H9 (cell line): Measurements from ENCODE around the gene PPP1R14C. TPM values are rescaled to one million over a fixed set of nuclear protein-coding genes. Genes with fewer than 3 reads are reported as not detected.

ENCODE experiments used
- DNase-seq: peaks from one replicate; pipeline ENCODE4 v3.0.0-alpha.2; 2017
- H2AFZ ChIP-seq: one replicate; pipeline ENCODE4 v1.6.1; 2013; ENCODE audit warnings: mild to moderate bottlenecking, low read length, control low read depth, moderate library complexity
- H2AK5ac ChIP-seq: 2 replicates; pipeline ENCODE4 v1.6.1; 2013; ENCODE audit warnings: low read length, control low read depth, mixed read lengths; ENCODE audit not compliant: insufficient read length
- H2BK120ac ChIP-seq: one replicate; pipeline ENCODE4 v1.6.1; 2013; ENCODE audit warnings: low read depth, mild to moderate bottlenecking, low read length, control low read depth, inconsistent platforms; ENCODE audit not compliant: poor library complexity, severe bottlenecking
- H2BK12ac ChIP-seq: 2 replicates; pipeline ENCODE4 v1.6.1; 2013; ENCODE audit warnings: low read length, control low read depth, mixed read lengths, low read depth; ENCODE audit not compliant: insufficient read length
- H2BK15ac ChIP-seq: 2 replicates; pipeline ENCODE4 v1.6.1; 2013; ENCODE audit warnings: low read depth, low read length, control low read depth
- H2BK20ac ChIP-seq: one replicate; pipeline ENCODE4 v1.6.1; 2013; ENCODE audit warnings: low read depth, mild to moderate bottlenecking, low read length, control low read depth, inconsistent platforms; ENCODE audit not compliant: poor library complexity, severe bottlenecking
- H2BK5ac ChIP-seq: 2 replicates; pipeline ENCODE4 v1.6.1; 2013; ENCODE audit warnings: low read length, control low read depth, mixed read lengths; ENCODE audit not compliant: insufficient read length
- H3K14ac ChIP-seq: 2 replicates; pipeline ENCODE4 v1.6.1; 2013; ENCODE audit warnings: low read length, control low read depth; ENCODE audit not compliant: insufficient read depth
- H3K18ac ChIP-seq: 2 replicates; pipeline ENCODE4 v1.6.1; 2013; ENCODE audit warnings: low read depth, mild to moderate bottlenecking, mixed read lengths, low read length, control low read depth; ENCODE audit not compliant: insufficient read length
- H3K23ac ChIP-seq: 2 replicates; pipeline ENCODE4 v1.6.1; 2013; ENCODE audit warnings: low read length, control low read depth, mixed read lengths, low read depth; ENCODE audit not compliant: insufficient read length
- H3K23me2 ChIP-seq: 2 replicates; pipeline ENCODE4 v1.6.1; 2013; ENCODE audit warnings: low read depth, mild to moderate bottlenecking, mixed read lengths, low read length, control low read depth; ENCODE audit not compliant: insufficient read length, poor library complexity, severe bottlenecking
- H3K27ac ChIP-seq: 2 replicates; pipeline ENCODE4 v1.5.1; 2013; ENCODE audit warnings: low read length, control low read depth, mixed read lengths, low read depth; ENCODE audit not compliant: insufficient read length
- H3K27me3 ChIP-seq: 2 replicates; pipeline ENCODE4 v1.6.1; 2013; ENCODE audit warnings: low read length, control low read depth, inconsistent platforms; ENCODE audit not compliant: insufficient read depth
- H3K4ac ChIP-seq: 2 replicates; pipeline ENCODE4 v1.6.1; 2013; ENCODE audit warnings: low read depth, mild to moderate bottlenecking, control low read depth, inconsistent platforms, low read length, moderate library complexity
- H3K4me1 ChIP-seq: 2 replicates; pipeline ENCODE4 v1.6.1; 2013; ENCODE audit warnings: low read length, control low read depth, inconsistent platforms; ENCODE audit not compliant: insufficient read depth
- H3K4me2 ChIP-seq: 2 replicates; pipeline ENCODE4 v1.6.1; 2013; ENCODE audit warnings: low read length, control low read depth, mixed read lengths; ENCODE audit not compliant: insufficient read length, insufficient read depth
- H3K56ac ChIP-seq: 2 replicates; pipeline ENCODE4 v1.6.1; 2013; ENCODE audit warnings: low read depth, mild to moderate bottlenecking, mixed read lengths, low read length, control low read depth; ENCODE audit not compliant: insufficient read length
- H3K79me1 ChIP-seq: 2 replicates; pipeline ENCODE4 v1.6.1; 2013; ENCODE audit warnings: low read depth, mild to moderate bottlenecking, moderate library complexity, low read length, control low read depth, inconsistent platforms; ENCODE audit not compliant: insufficient read depth, poor library complexity, severe bottlenecking
- H3K79me2 ChIP-seq: 2 replicates; pipeline ENCODE4 v1.6.1; 2013; ENCODE audit warnings: low read length, control low read depth, inconsistent platforms; ENCODE audit not compliant: insufficient read depth
- H3K9ac ChIP-seq: 2 replicates; pipeline ENCODE4 v1.6.1; 2013; ENCODE audit warnings: low read length, control low read depth, mixed read lengths; ENCODE audit not compliant: insufficient read length; ENCODE audit errors: extremely low read depth
- H3K9me3 ChIP-seq: one replicate; pipeline ENCODE4 v1.6.1; 2013; ENCODE audit warnings: low read depth, low read length, inconsistent platforms; ENCODE audit not compliant: control insufficient read depth
- H3T11ph ChIP-seq: one replicate; pipeline ENCODE4 v1.6.1; 2013; ENCODE audit warnings: mild to moderate bottlenecking, low read length, control low read depth, inconsistent platforms
- H4K20me1 ChIP-seq: one replicate; pipeline ENCODE4 v1.6.1; 2013; ENCODE audit not compliant: control insufficient read depth, insufficient read length, insufficient read depth
- H4K5ac ChIP-seq: 2 replicates; pipeline ENCODE4 v1.6.1; 2013; ENCODE audit warnings: low read depth, mild to moderate bottlenecking, mixed read lengths, low read length, control low read depth; ENCODE audit not compliant: insufficient read length
- H4K8ac ChIP-seq: replicated peaks from 2 replicates; pipeline ENCODE4 v1.6.1; 2013; ENCODE audit warnings: low read length, control low read depth, mixed read lengths, low read depth; ENCODE audit not compliant: insufficient read length
- H4K91ac ChIP-seq: 2 replicates; pipeline ENCODE4 v1.6.1; 2013; ENCODE audit warnings: low read depth, mild to moderate bottlenecking, moderate library complexity, mixed read lengths, low read length, control low read depth; ENCODE audit not compliant: insufficient read length
- H3K27ac Mint-ChIP-seq, 3 experiments: 2 replicates in 2 of 3; 3 replicates in 1 of 3; pipeline ENCODE4 v1.8.0; 2020 to 2021; ENCODE audit warnings: mixed read lengths in 3 of 3, mild to moderate bottlenecking in 1 of 3, moderate library complexity in 1 of 3
- H3K27me3 Mint-ChIP-seq: 2 replicates; pipeline ENCODE4 v1.8.0; 2021; ENCODE audit warnings: low read depth, mild to moderate bottlenecking, moderate library complexity, mixed read lengths
- H3K36me3 Mint-ChIP-seq, 3 experiments: 2 replicates in 2 of 3; 3 replicates in 1 of 3; pipeline ENCODE4 v1.8.0; 2020 to 2021; ENCODE audit warnings: low read depth in 3 of 3, mixed read lengths in 3 of 3; ENCODE audit not compliant: insufficient read depth in 1 of 3
- H3K4me1 Mint-ChIP-seq, 2 experiments: 2 replicates each; pipeline ENCODE4 v1.8.0; 2020; ENCODE audit warnings: mixed read lengths in 2 of 2
- H3K4me3 Mint-ChIP-seq, 2 experiments: 2 replicates in 1 of 2; 3 replicates in 1 of 2; pipeline ENCODE4 v1.8.0; 2020 to 2021; ENCODE audit warnings: mild to moderate bottlenecking in 2 of 2, mixed read lengths in 2 of 2, moderate library complexity in 1 of 2
- H3K9me3 Mint-ChIP-seq, 2 experiments: 2 replicates in 1 of 2; 3 replicates in 1 of 2; pipeline ENCODE4 v1.8.0; 2020; ENCODE audit warnings: mild to moderate bottlenecking in 2 of 2, mixed read lengths in 2 of 2, moderate library complexity in 1 of 2
- CTCF ChIP-seq: fragments of 200-600 bp; sonication (generic); conservative IDR thresholded peaks from 3 replicates; pipeline ENCODE4 v1.8.0; 2021; ENCODE audit warnings: antibody characterized with exemption, mild to moderate bottlenecking
- WGBS: extraction: QIAGEN DNeasy Blood & Tissue Kit; methylation state at CpG from one replicate; pipeline ENCODE4 v1.1.7; 2013; ENCODE audit warnings: missing lambda C conversion rate, low lambda C conversion rate, mixed read lengths; ENCODE audit not compliant: insufficient read length; ENCODE audit errors: extremely low coverage; 5-methylcytosine and 5-hydroxymethylcytosine counted together
- total RNA-seq: library from RNA; stranded (reverse); gene quantifications from 2 replicates; pipeline ENCODE4 v1.2.1, GENCODE V29; 2021

Gene PPP1R14C
- total RNA-seq, 1 experiment from 2014 or later: 0.37 TPM

GRCh38 chr6:150126641-150127291 is 16.1 kb upstream of the PPP1R14C start:
- Histone ChIP-seq H3K23ac (no peak overlapping the region), H3K9ac (no peak overlapping the region), H4K8ac (no peak overlapping the region), H3K4ac (no peak overlapping the region), H3K27ac (no peak overlapping the region), H4K5ac (no peak overlapping the region), H4K20me1 (no peaks in the 10 kb centered on the region), H2BK120ac (no peak overlapping the region), H3K4me2 (no peak overlapping the region), H2AFZ (no peak overlapping the region), H2BK5ac (no peak overlapping the region), H3K23me2 (no peaks in the 10 kb centered on the region), H3K14ac (no peak overlapping the region), H3T11ph (no peak overlapping the region), H3K56ac (no peak overlapping the region), H3K4me1 (no peaks in the 10 kb centered on the region), H2BK15ac (no peak overlapping the region), H2AK5ac (no peak overlapping the region), H3K9me3 (no peaks in the 10 kb centered on the region), H3K79me1 (no peaks in the 10 kb centered on the region), H3K18ac (no peak overlapping the region), H2BK12ac (no peak overlapping the region), H2BK20ac (no peak overlapping the region), H3K27me3 (no peaks in the 10 kb centered on the region), H4K91ac (no peak overlapping the region), H3K79me2 (no peaks in the 10 kb centered on the region)
- Mint-ChIP-seq H3K27me3 (peaks cover 12% of the 10 kb centered on the region), H3K27ac (peak overlapping the region in 2 of 3 experiments; percentile 57 to 75; a peak in 3 of 7 replicates), H3K36me3 (no peaks in the 10 kb centered on the region), H3K9me3 (no peaks in the 10 kb centered on the region), H3K4me1 (no peaks in the 10 kb centered on the region; a peak in 1 of 4 replicates), H3K4me3 (no peak overlapping the region; a peak in 1 of 5 replicates)
- DNase-seq: no peak
- no peak for TF ChIP-seq CTCF
- no CpG with 5 or more reads among the region's 13 CpGs for WGBS
